ENCODE results near the gene BSPRY. TPM values are rescaled to one million over a fixed set of nuclear protein-coding genes. Genes with fewer than 3 reads are reported as not detected.

Gene BSPRY
- total and polyA plus RNA-seq, 2 of the 13 experiments (the other 11 are each of a cell fraction or from before 2014, with no cell fraction given) = 0.09 to 0.26 TPM

DNA sequence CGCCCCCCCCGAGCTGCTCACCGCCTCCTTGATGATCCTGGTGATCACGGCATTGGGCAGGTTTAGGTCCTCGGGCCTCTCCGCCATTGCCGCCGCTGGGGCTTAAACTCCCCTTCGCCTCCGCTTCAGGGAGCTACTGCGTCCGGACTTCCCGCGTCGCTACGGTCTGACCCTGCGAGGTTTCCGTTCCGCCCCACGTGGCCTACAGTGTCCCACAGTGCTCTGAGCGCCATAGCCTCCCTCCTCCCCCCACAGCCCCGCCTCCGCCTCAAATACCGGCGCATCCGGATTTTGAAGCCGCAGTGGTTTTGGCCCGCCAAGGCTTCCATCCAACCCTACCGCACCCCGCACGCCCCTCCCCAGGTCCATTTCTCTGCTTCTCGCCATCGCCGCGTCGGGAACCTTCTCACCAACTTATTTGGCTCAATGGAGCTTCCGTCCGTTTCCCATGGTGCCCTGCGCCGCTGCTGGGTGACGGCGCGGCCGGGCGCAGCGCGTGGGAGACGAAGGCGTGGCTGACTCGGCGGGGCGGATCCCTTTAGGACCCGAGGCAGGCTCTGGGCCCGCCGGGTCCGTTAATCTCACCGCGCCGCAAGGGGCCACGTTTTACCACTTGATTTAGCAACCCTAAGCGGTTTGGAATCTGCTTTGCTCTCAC is 61.0 kb downstream of the BSPRY start, which contains the start of the genes C9orf43 and POLE3 (continued):
- TF ChIP-seq ZNF615 (CRISPR knock-in tag; IDR thresholded peaks at IDR 0.05; ENCODE audit: borderline replicate concordance) (peak; percentile 95; the same call in 1 of the 2 replicates), HMG20B (CRISPR knock-in tag; conservative IDR thresholded peaks at IDR 0.05) (peak; percentile 29; the same call in 1 of the 2 replicates), MYPOP (CRISPR knock-in tag; IDR thresholded peaks at IDR 0.05) (peak; percentile 32; the same call in 1 of the 2 replicates), ZNF839 (CRISPR knock-in tag; IDR thresholded peaks at IDR 0.05; ENCODE audit: borderline replicate concordance) (peak; percentile 35; the same call in 1 of the 2 replicates), KLF6 (CRISPR knock-in tag; IDR thresholded peaks at IDR 0.05) (peak; percentile 94), POLR2A (IDR thresholded peaks at IDR 0.05; ENCODE audit: insufficient read depth in 1 of 2, low read depth in 2 of 2, low read length in 2 of 2) (peak; percentile 79 to 81), GPN1 (CRISPR knock-in tag; IDR thresholded peaks at IDR 0.05; ENCODE audit: borderline replicate concordance) (no peak), ATF7-NPFF (CRISPR knock-in tag; IDR thresholded peaks at IDR 0.05; ENCODE audit: low read depth) (0 out of 2 replicates have a peak, but pooled peaks have one; percentile 68), ZNF513 (CRISPR knock-in tag; conservative IDR thresholded peaks at IDR 0.05) (no peak), PHF21A (CRISPR knock-in tag; IDR thresholded peaks at IDR 0.05) (peak; percentile 88), SP2 (CRISPR knock-in tag; IDR thresholded peaks at IDR 0.05) (peak; percentile 59), ZNF431 (CRISPR knock-in tag; IDR thresholded peaks at IDR 0.05; ENCODE audit: borderline replicate concordance, low read depth) (0 out of 2 replicates have a peak, but pooled peaks have one; percentile 57), GRHL1 (CRISPR knock-in tag; conservative IDR thresholded peaks at IDR 0.05) (no peak), ZFP36L2 (CRISPR knock-in tag; IDR thresholded peaks at IDR 0.05) (no peak), ZNF75D (CRISPR knock-in tag; IDR thresholded peaks at IDR 0.05; ENCODE audit: borderline replicate concordance) (no peak), SUZ12 (IDR thresholded peaks at IDR 0.05; ENCODE audit: low read depth, low read length) (peak; percentile 51)
- TF ChIP-seq, protein P1, sequence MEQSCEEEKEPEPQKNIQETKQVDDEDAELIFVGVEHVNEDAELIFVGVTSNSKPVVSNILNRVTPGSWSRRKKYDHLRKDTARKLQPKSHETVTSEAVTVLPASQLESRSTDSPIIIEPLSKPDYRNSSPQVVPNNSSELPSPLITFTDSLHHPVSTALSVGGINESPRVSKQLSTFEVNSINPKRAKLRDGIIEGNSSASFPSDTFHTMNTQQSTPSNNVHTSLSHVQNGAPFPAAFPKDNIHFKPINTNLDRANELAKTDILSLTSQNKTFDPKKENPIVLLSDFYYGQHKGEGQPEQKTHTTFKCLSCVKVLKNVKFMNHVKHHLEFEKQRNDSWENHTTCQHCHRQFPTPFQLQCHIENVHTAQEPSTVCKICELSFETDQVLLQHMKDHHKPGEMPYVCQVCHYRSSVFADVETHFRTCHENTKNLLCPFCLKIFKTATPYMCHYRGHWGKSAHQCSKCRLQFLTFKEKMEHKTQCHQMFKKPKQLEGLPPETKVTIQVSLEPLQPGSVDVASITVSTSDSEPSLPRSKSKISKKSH (CRISPR knock-in tag; IDR thresholded peaks at IDR 0.05; ENCODE audit: borderline replicate concordance) = no peak
- TF ChIP-seq, protein P2, sequence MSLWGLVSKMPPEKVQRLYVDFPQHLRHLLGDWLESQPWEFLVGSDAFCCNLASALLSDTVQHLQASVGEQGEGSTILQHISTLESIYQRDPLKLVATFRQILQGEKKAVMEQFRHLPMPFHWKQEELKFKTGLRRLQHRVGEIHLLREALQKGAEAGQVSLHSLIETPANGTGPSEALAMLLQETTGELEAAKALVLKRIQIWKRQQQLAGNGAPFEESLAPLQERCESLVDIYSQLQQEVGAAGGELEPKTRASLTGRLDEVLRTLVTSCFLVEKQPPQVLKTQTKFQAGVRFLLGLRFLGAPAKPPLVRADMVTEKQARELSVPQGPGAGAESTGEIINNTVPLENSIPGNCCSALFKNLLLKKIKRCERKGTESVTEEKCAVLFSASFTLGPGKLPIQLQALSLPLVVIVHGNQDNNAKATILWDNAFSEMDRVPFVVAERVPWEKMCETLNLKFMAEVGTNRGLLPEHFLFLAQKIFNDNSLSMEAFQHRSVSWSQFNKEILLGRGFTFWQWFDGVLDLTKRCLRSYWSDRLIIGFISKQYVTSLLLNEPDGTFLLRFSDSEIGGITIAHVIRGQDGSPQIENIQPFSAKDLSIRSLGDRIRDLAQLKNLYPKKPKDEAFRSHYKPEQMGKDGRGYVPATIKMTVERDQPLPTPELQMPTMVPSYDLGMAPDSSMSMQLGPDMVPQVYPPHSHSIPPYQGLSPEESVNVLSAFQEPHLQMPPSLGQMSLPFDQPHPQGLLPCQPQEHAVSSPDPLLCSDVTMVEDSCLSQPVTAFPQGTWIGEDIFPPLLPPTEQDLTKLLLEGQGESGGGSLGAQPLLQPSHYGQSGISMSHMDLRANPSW (CRISPR knock-in tag; IDR thresholded peaks at IDR 0.05; ENCODE audit: borderline replicate concordance) = no peak; the same call in 1 of the 2 replicates
- TF ChIP-seq, protein P3, sequence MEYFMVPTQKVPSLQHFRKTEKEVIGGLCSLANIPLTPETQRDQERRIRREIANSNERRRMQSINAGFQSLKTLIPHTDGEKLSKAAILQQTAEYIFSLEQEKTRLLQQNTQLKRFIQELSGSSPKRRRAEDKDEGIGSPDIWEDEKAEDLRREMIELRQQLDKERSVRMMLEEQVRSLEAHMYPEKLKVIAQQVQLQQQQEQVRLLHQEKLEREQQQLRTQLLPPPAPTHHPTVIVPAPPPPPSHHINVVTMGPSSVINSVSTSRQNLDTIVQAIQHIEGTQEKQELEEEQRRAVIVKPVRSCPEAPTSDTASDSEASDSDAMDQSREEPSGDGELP (IDR thresholded peaks at IDR 0.05; ENCODE audit: borderline replicate concordance, low read depth) = peak; percentile 43; the same call in 1 of the 2 replicates
